B cell (primary cell): ENCODE measurements around the gene SLC44A1. TPM values are rescaled to one million over a fixed set of nuclear protein-coding genes. Genes with fewer than 3 reads are reported as not detected.

Experiments used
- ATAC-seq: fragments of 200-7000 bp; cut with Tn5 transposase; one replicate; pipeline ENCODE4 v1.10.0; 2021; ENCODE audit warnings: low read depth, mild to moderate bottlenecking, moderate number of reproducible peaks, moderate library complexity
- CTCF ChIA-PET: fragments of 350-600 bp; sonication (Branson Sonifier 250); formaldehyde crosslinking; loops from one replicate; lab custom pipeline; 2021; ENCODE audit warnings: antibody characterized with exemption, inconsistent platforms; lab: Charles Lee
- POLR2A ChIA-PET: fragments of 350-600 bp; sonication (Branson Sonifier 250); formaldehyde crosslinking; loops from one replicate; lab custom pipeline; 2021; ENCODE audit warnings: antibody characterized with exemption; lab: Charles Lee
- DNase-seq: peaks from one replicate; pipeline ENCODE4 v3.0.0; 2013
- H2AFZ ChIP-seq: 2 replicates; pipeline ENCODE4 v1.6.1; 2012; ENCODE audit warnings: mild to moderate bottlenecking, low read depth, low read length; ENCODE audit not compliant: insufficient read depth, poor library complexity, severe bottlenecking
- H3K27ac ChIP-seq, 2 donors: 1 replicate in 1 of 2; 2 replicates in 1 of 2; pipeline ENCODE4 v1.5.1; 2012 to 2013; ENCODE audit warnings: low read length in 2 of 2, mild to moderate bottlenecking in 2 of 2, moderate library complexity in 1 of 2
- H3K27me3 ChIP-seq, 4 experiments: fragments of 200-600 bp in 1 of 4; sonication (generic) in 1 of 4; replicated peaks in 1 of 4; 1 replicate in 2 of 4; 2 replicates in 2 of 4; pipeline versions ENCODE4 v1.6.1 to v1.7.0; 2013 to 2016; ENCODE audit warnings: low read length in 3 of 4, mild to moderate bottlenecking in 2 of 4, mixed read lengths in 1 of 4, moderate library complexity in 1 of 4; ENCODE audit not compliant: insufficient read depth in 4 of 4, control insufficient read depth in 3 of 4; ENCODE audit errors: control extremely low read depth in 1 of 4
- H3K36me3 ChIP-seq, 2 experiments: replicated peaks in 1 of 2; 1 replicate in 1 of 2; 2 replicates in 1 of 2; pipeline versions ENCODE4 v1.6.1 to v1.7.1; 2013; ENCODE audit warnings: low read length in 1 of 2; ENCODE audit not compliant: insufficient read depth in 2 of 2, control insufficient read depth in 1 of 2; ENCODE audit errors: control extremely low read depth in 1 of 2, extremely low read depth in 1 of 2
- H3K4me1 ChIP-seq, 2 donors: fragments of 200-600 bp in 1 of 2; sonication (generic) in 1 of 2; 1 replicate in 1 of 2; 2 replicates in 1 of 2; pipeline versions ENCODE4 v1.5.1 to v1.6.1; 2013 to 2017; ENCODE audit warnings: low read length in 2 of 2; ENCODE audit not compliant: control insufficient read depth in 2 of 2, insufficient read depth in 2 of 2
- H3K4me2 ChIP-seq: replicated peaks from 2 replicates; pipeline ENCODE3; 2012; ENCODE audit warnings: mild to moderate bottlenecking, low read depth, low read length; ENCODE audit not compliant: poor library complexity, severe bottlenecking
- H3K4me3 ChIP-seq, 5 experiments: fragments of 200-600 bp in 1 of 5; sonication (generic) in 1 of 5; 1 replicate in 3 of 5; 2 replicates in 2 of 5; pipeline versions ENCODE4 v1.5.1 to v1.7.0; 2011 to 2016; ENCODE audit warnings: low read length in 4 of 5, mild to moderate bottlenecking in 4 of 5, low read depth in 2 of 5, control low read depth in 1 of 5, moderate library complexity in 1 of 5; ENCODE audit not compliant: insufficient read depth in 1 of 5; ENCODE audit errors: control extremely low read depth in 1 of 5, extremely low read depth in 1 of 5
- H3K79me2 ChIP-seq: fragments of 200-600 bp; sonication (generic); one replicate; pipeline ENCODE4 v1.6.0; 2016; ENCODE audit warnings: low read length; ENCODE audit not compliant: control insufficient read depth, insufficient read depth
- H3K9ac ChIP-seq: fragments of 200-600 bp; sonication (generic); 2 replicates; pipeline ENCODE4 v1.6.1; 2017; ENCODE audit warnings: mild to moderate bottlenecking, low read length, moderate library complexity
- H3K9me3 ChIP-seq, 3 donors: one replicate each; pipeline versions ENCODE4 v1.6.1 to v1.7.1; 2013; ENCODE audit warnings: low read length in 2 of 3; ENCODE audit not compliant: control insufficient read depth in 2 of 3, insufficient read depth in 1 of 3; ENCODE audit errors: control extremely low read depth in 1 of 3
- H4K20me1 ChIP-seq: 2 replicates; pipeline ENCODE4 v1.6.0; 2012; ENCODE audit warnings: mild to moderate bottlenecking, low read length; ENCODE audit not compliant: insufficient read depth, control insufficient read depth, poor library complexity, severe bottlenecking
- H3K27ac Mint-ChIP-seq: one replicate; pipeline ENCODE4 v1.8.0; 2021; ENCODE audit warnings: mixed read lengths
- H3K27me3 Mint-ChIP-seq: one replicate; pipeline ENCODE4 v1.8.0; 2021; ENCODE audit warnings: mixed read lengths
- H3K4me1 Mint-ChIP-seq: one replicate; pipeline ENCODE4 v1.8.0; 2021; ENCODE audit warnings: mixed read lengths
- H3K4me3 Mint-ChIP-seq: one replicate; pipeline ENCODE4 v1.8.0; 2021; ENCODE audit warnings: mixed read lengths
- H3K9me3 Mint-ChIP-seq: one replicate; pipeline ENCODE4 v1.8.0; 2022; ENCODE audit warnings: mixed read lengths; ENCODE audit not compliant: insufficient read depth
- CTCF ChIP-seq: fragments of 200-600 bp; IDR thresholded peaks from one replicate; pipeline ENCODE4 v1.8.0; 2022; ENCODE audit warnings: antibody characterized with exemption, mild to moderate bottlenecking
- EZH2 ChIP-seq: IDR thresholded peaks from 2 replicates; pipeline ENCODE4 v1.6.1; 2012; ENCODE audit warnings: borderline replicate concordance, low read depth, mild to moderate bottlenecking, moderate library complexity, low read length; ENCODE audit not compliant: insufficient read depth, poor library complexity, severe bottlenecking
- WGBS: methylation state at CpG from one replicate; pipeline ENCODE4 v1.1.5; 2013; ENCODE audit warnings: missing lambda C conversion rate; ENCODE audit not compliant: insufficient coverage; 5-methylcytosine and 5-hydroxymethylcytosine counted together
- intact Hi-C: fragments of 100-400 bp; cut with micrococcal nuclease; formaldehyde crosslinking; loops from one replicate; pipeline ENCODE4 v1.10.0; 2022
- polyA plus RNA-seq: library from polyadenylated mRNA; depleted of rRNA; stranded (reverse); fragments of >200 nt; gene quantifications from 2 replicates; pipeline ENCODE4 v1.2.3, GENCODE V29; 2012
- total RNA-seq, 2 donors: library from RNA; stranded (reverse); fragments of 120-200 nt in 1 of 2; gene quantifications; 1 replicate in 1 of 2; 2 replicates in 1 of 2; pipeline versions ENCODE4 v1.2.3 to v1.2.4, GENCODE V29; 2013 to 2022

The SLC44A1 gene
- total and polyA plus RNA-seq, 2 donors (not counting 1 experiment from before 2014, with no cell fraction given), result 2.2 to 17.7 TPM

- ATAC-seq (no peak), DNase-seq (no peak)
- peaks cover 0 to 17% of the 10 kb centered on the region in 2 experiments for H3K36me3 ChIP-seq
- no peaks in the 10 kb centered on the region for H3K4me1 ChIP-seq
- no peaks in the 10 kb centered on the region for H3K9me3 ChIP-seq
- no CpG with 5 or more reads among the region's 1 CpG for WGBS
- H3K9ac ChIP-seq, result no peak overlapping the region
- POLR2A ChIA-PET, result no interaction called here
- Mint-ChIP-seq H3K27ac (no peak overlapping the region), H3K27me3 (no peaks in the 10 kb centered on the region), H3K4me3 (no peak overlapping the region), H3K4me1 (peaks cover 8% of the 10 kb centered on the region), H3K9me3 (no peaks in the 10 kb centered on the region)
- no peak overlapping the region for H2AFZ ChIP-seq
- no peaks in the 10 kb centered on the region for H3K79me2 ChIP-seq
- H3K4me2 ChIP-seq, result no peak overlapping the region
- CTCF ChIA-PET, result no interaction called here
- no peak overlapping the region for H3K4me3 ChIP-seq
- H3K27ac ChIP-seq, result no peak overlapping the region
- H3K27me3 ChIP-seq, result no peaks in the 10 kb centered on the region
- H4K20me1 ChIP-seq, result no peaks in the 10 kb centered on the region
- no peak for TF ChIP-seq EZH2
- TF ChIP-seq CTCF, result no peak
- intact Hi-C loops, result no loop called here
Measured at GRCh38 chr9:105333076-105333475, 88.6 kb downstream of the SLC44A1 start.

GRCh38 chr9:105333811-105334210, 89.4 kb downstream of the SLC44A1 start:
- Histone ChIP-seq H3K4me2 (no peak overlapping the region), H4K20me1 (no peaks in the 10 kb centered on the region), H3K27me3 (no peaks in the 10 kb centered on the region), H3K9ac (no peak overlapping the region), H3K9me3 (no peaks in the 10 kb centered on the region), H3K4me1 (no peaks in the 10 kb centered on the region), H3K4me3 (no peak overlapping the region), H2AFZ (no peak overlapping the region), H3K79me2 (no peaks in the 10 kb centered on the region), H3K36me3 (peaks cover 0 to 17% of the 10 kb centered on the region in 2 experiments), H3K27ac (no peak overlapping the region)
- CTCF ChIA-PET, result no interaction called here
- Mint-ChIP-seq H3K27me3 (no peaks in the 10 kb centered on the region), H3K4me3 (no peak overlapping the region), H3K4me1 (peaks cover 8% of the 10 kb centered on the region), H3K9me3 (no peaks in the 10 kb centered on the region), H3K27ac (no peak overlapping the region)
- DNase-seq (no peak), ATAC-seq (no peak)
- TF ChIP-seq EZH2, result no peak
- TF ChIP-seq CTCF, result no peak
- intact Hi-C loops, result no loop called here
- no CpG with 5 or more reads among the region's 1 CpG for WGBS
- POLR2A ChIA-PET, result no interaction called here
